Liver (tissue), 9 donors: ENCODE results near the gene SH2B3. TPM values are rescaled to one million over a fixed set of nuclear protein-coding genes. Genes with fewer than 3 reads are reported as not detected.

Experiments
- DNase-seq: peaks from one replicate; pipeline ENCODE4 v3.0.0-alpha.2; 2017; ENCODE audit warnings: low spot score
- H3K27ac ChIP-seq, 2 donors: one replicate each; pipeline ENCODE4 v1.7.0; 2013; ENCODE audit warnings: inconsistent platforms in 2 of 2, low read length in 2 of 2, control low read depth in 1 of 2, low read depth in 1 of 2, mild to moderate bottlenecking in 1 of 2
- H3K27me3 ChIP-seq, 4 donors: one replicate each; pipeline versions ENCODE4 v1.6.1 to v1.7.0; 2013; ENCODE audit warnings: low read length in 3 of 4, inconsistent platforms in 1 of 4, mild to moderate bottlenecking in 1 of 4, moderate library complexity in 1 of 4; ENCODE audit not compliant: control insufficient read depth in 4 of 4, insufficient read depth in 4 of 4
- H3K36me3 ChIP-seq, 4 donors: one replicate each; pipeline versions ENCODE4 v1.6.1 to v1.7.0; 2013; ENCODE audit warnings: low read length in 3 of 4, mild to moderate bottlenecking in 3 of 4, low read depth in 1 of 4, moderate library complexity in 1 of 4; ENCODE audit not compliant: control insufficient read depth in 4 of 4, insufficient read depth in 3 of 4
- H3K4me1 ChIP-seq, 4 donors: one replicate each; pipeline versions ENCODE4 v1.6.1 to v1.7.0; 2013; ENCODE audit warnings: low read length in 3 of 4, mild to moderate bottlenecking in 3 of 4, moderate library complexity in 1 of 4; ENCODE audit not compliant: control insufficient read depth in 4 of 4, insufficient read depth in 4 of 4
- H3K4me3 ChIP-seq, 3 donors: one replicate each; pipeline versions ENCODE4 v1.6.1 to v1.7.0; 2013; ENCODE audit warnings: low read length in 3 of 3, control low read depth in 1 of 3, low read depth in 1 of 3, mild to moderate bottlenecking in 1 of 3
- H3K9ac ChIP-seq, 2 donors: one replicate each; pipeline ENCODE4 v1.7.0; 2013; ENCODE audit warnings: low read length in 2 of 2, mild to moderate bottlenecking in 2 of 2, moderate library complexity in 2 of 2, control low read depth in 1 of 2, low read depth in 1 of 2
- H3K9me3 ChIP-seq, 4 donors: one replicate each; pipeline versions ENCODE4 v1.6.1 to v1.7.0; 2013; ENCODE audit warnings: low read length in 3 of 4; ENCODE audit not compliant: control insufficient read depth in 4 of 4
- CTCF ChIP-seq: fragments of 150-350 bp; IDR thresholded peaks from 2 replicates; pipeline ENCODE4 v1.5.1; 2017; ENCODE audit warnings: improper control_type of control experiment, low read depth, low read length; ENCODE audit not compliant: missing input control
- FOXA1 ChIP-seq: IDR thresholded peaks from 2 replicates; pipeline ENCODE4 v1.6.1; 2016; ENCODE audit warnings: antibody characterized with exemption
- FOXA2 ChIP-seq: IDR thresholded peaks from 2 replicates; pipeline ENCODE4 v1.6.1; 2016; ENCODE audit warnings: antibody characterized with exemption
- GABPA ChIP-seq, 2 donors: IDR thresholded peaks in 1 of 2; conservative IDR thresholded peaks in 1 of 2; 2 replicates each; pipeline ENCODE4 v1.6.1; 2016; ENCODE audit warnings: antibody characterized with exemption in 2 of 2, mild to moderate bottlenecking in 1 of 2, moderate library complexity in 1 of 2
- HNF4A ChIP-seq, 2 donors: conservative IDR thresholded peaks; 2 replicates each; pipeline ENCODE4 v1.6.1; 2016; ENCODE audit warnings: antibody characterized with exemption in 2 of 2, mild to moderate bottlenecking in 2 of 2
- HNF4G ChIP-seq: IDR thresholded peaks from 2 replicates; pipeline ENCODE4 v1.6.1; 2016; ENCODE audit warnings: antibody characterized with exemption
- JUND ChIP-seq, 2 donors: IDR thresholded peaks; 2 replicates each; pipeline ENCODE4 v1.6.1; 2016; ENCODE audit warnings: antibody characterized with exemption in 2 of 2
- MAX ChIP-seq: IDR thresholded peaks from 2 replicates; pipeline ENCODE4 v1.6.1; 2016; ENCODE audit warnings: antibody characterized with exemption
- NR2F2 ChIP-seq: IDR thresholded peaks from 2 replicates; pipeline ENCODE4 v1.6.1; 2016; ENCODE audit warnings: antibody characterized with exemption
- RAD21 ChIP-seq, 2 donors: IDR thresholded peaks; 2 replicates each; pipeline ENCODE4 v1.6.1; 2016; ENCODE audit warnings: antibody characterized with exemption in 2 of 2, mild to moderate bottlenecking in 2 of 2
- REST ChIP-seq: IDR thresholded peaks from 2 replicates; pipeline ENCODE4 v1.6.1; 2016; ENCODE audit warnings: antibody characterized with exemption, mild to moderate bottlenecking
- RXRA ChIP-seq, 2 donors: IDR thresholded peaks; 2 replicates each; pipeline ENCODE4 v1.6.1; 2017 to 2018; ENCODE audit warnings: antibody characterized with exemption in 2 of 2, mild to moderate bottlenecking in 1 of 2
- SP1 ChIP-seq: IDR thresholded peaks from 2 replicates; pipeline ENCODE4 v1.6.1; 2018; ENCODE audit warnings: antibody characterized with exemption, mild to moderate bottlenecking
- TAF1 ChIP-seq: conservative IDR thresholded peaks from 2 replicates; pipeline ENCODE4 v1.6.1; 2016; ENCODE audit warnings: antibody characterized with exemption, mild to moderate bottlenecking
- YY1 ChIP-seq: IDR thresholded peaks from 2 replicates; pipeline ENCODE4 v1.6.1; 2016; ENCODE audit warnings: antibody characterized with exemption, mild to moderate bottlenecking
- WGBS: extraction: QIAGEN DNeasy Blood & Tissue Kit; methylation state at CpG from one replicate; pipeline ENCODE4 v1.1.7; 2013; 5-methylcytosine and 5-hydroxymethylcytosine counted together
- polyA plus RNA-seq, 2 donors: library from polyadenylated mRNA; stranded (reverse) in 1 of 2; unstranded in 1 of 2; fragments of 200-250 nt in 1 of 2; fragments of >200 nt in 1 of 2; fragmentation: Nextera tagmentation in 1 of 2; extraction: Ambion mirVana in 1 of 2; gene quantifications; one replicate each; pipeline versions ENCODE4 v1.2.1 to v1.2.3, GENCODE V29; 2013 to 2015
- total RNA-seq, 2 donors: library from RNA; depleted of rRNA; stranded (reverse); fragments of >200 nt; gene quantifications; one replicate each; pipeline ENCODE4 v1.2.3, GENCODE V29; 2014
- TF ChIP-seq, protein P1 (sequence below): IDR thresholded peaks from 2 replicates; pipeline ENCODE4 v1.6.1; 2016; ENCODE audit warnings: antibody characterized with exemption
- TF ChIP-seq, protein P2 (sequence below): IDR thresholded peaks from 2 replicates; pipeline ENCODE4 v1.6.1; 2016; ENCODE audit warnings: antibody characterized with exemption
- donor health status: healthy.
- donor health status: healthy.
- donor health status: healthy.
- donor health status: healthy.
- donor health status: healthy.

The SH2B3 gene
- total and polyA plus RNA-seq, 4 donors: 4.4 to 18.7 (median 8.8) TPM

DNA sequence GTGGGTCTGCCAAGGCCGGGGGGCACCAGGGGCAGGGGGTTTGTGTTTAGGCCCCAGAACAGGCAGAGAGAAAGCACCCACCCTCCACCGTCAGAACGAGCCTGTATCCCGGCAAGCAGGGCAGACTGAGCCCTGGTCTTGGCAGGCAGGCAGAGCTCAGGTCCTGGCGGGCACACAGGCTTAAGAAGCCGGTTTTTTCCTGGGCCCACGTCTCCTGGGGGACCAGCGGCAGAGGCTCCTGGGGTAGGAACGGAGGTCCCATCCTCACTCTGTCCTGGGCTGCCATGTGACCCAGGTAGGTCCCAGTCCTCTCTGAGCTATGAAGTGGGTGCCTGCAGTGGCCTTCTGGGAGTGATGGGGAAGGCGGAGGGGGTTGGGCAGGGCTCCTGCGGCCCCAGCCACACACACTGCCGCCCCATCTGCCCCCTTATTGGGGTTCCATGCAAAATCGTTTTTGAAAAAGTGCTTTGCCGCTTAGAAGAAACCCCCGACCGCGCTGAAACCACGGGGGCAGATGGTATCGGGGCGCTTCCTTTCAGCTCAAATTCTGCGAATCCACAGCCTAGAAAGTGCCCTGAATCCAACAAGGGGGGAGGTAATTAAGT, 24.2 kb downstream of the SH2B3 start:
- peak overlapping the region in 1 of 2 donors; percentile 65 for H3K9ac ChIP-seq
- DNase-seq: no peak
- no peaks in the 10 kb centered on the region for H3K9me3 ChIP-seq
- no peaks in the 10 kb centered on the region for H3K27me3 ChIP-seq
- H3K36me3 ChIP-seq: no peaks in the 10 kb centered on the region
- H3K4me3 ChIP-seq: no peak overlapping the region
- H3K4me1 ChIP-seq: peaks cover 30 to 72% (median 54%) of the 10 kb centered on the region in 4 donors
- TF ChIP-seq SP1 (no peak), NR2F2 (no peak), CTCF (no peak), JUND (IDR thresholded peaks at IDR 0.05) (no peak), FOXA1 (no peak), RXRA (IDR thresholded peaks at IDR 0.05) (no peak), TAF1 (no peak), GABPA (IDR thresholded peaks at IDR 0.05 in 1 of 2, conservative IDR thresholded peaks at IDR 0.05 in 1 of 2) (no peak), YY1 (no peak), HNF4G (no peak)
- TF ChIP-seq, protein P1, sequence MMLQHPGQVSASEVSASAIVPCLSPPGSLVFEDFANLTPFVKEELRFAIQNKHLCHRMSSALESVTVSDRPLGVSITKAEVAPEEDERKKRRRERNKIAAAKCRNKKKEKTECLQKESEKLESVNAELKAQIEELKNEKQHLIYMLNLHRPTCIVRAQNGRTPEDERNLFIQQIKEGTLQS: no peak
- TF ChIP-seq, protein P2, sequence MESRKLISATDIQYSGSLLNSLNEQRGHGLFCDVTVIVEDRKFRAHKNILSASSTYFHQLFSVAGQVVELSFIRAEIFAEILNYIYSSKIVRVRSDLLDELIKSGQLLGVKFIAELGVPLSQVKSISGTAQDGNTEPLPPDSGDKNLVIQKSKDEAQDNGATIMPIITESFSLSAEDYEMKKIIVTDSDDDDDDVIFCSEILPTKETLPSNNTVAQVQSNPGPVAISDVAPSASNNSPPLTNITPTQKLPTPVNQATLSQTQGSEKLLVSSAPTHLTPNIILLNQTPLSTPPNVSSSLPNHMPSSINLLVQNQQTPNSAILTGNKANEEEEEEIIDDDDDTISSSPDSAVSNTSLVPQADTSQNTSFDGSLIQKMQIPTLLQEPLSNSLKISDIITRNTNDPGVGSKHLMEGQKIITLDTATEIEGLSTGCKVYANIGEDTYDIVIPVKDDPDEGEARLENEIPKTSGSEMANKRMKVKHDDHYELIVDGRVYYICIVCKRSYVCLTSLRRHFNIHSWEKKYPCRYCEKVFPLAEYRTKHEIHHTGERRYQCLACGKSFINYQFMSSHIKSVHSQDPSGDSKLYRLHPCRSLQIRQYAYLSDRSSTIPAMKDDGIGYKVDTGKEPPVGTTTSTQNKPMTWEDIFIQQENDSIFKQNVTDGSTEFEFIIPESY: no peak
- peak overlapping the region; percentile 92 to 94 for H3K27ac ChIP-seq
- WGBS: 48% methylated on average over 21 of the region's 21 CpGs

DNA sequence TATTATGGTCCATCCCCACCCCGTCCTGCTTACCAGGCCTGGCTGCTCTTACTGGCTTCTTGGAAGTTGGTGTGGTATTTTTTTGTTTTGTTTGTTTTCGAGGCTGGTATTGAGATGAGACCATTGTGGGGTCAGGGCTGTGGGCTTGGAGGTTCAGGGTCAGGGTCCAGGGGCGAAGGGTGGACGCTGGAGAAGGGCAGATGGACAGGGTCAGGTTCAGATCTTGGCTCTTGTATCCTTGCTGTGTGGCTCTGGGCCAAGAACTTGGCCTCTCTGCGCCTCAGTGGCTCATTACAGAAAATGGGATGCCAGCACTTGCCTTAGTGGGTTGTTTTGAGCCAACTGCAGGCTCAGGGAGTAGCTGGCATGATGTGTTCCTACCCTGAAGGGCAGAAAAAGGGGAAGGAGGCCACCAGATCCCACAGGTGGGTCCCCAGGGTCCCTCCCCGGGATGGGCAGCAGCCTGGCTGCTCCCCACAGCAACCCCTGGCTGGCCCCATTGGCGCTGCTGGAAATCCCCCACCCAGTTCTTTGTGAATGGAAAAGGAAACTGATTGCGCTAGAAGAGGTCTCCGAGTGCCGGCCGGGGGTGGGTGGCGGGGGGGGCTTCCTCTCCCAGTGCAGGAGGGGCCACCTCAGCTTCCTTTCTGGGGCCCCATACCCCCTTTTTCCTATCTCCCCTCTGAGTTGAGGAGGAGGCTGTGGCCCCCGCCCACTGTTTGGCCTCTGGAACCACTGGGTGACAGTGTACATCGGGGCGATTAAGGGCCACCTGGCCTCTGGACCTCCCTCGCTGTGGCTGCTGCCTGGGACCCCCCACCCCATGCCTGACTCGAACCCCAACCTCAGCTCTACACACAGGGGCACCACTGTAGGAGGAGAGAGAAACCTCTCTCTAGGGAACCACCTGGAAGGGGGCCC, 25.0 kb downstream of the SH2B3 start:
- Histone ChIP-seq H3K4me3 (no peak overlapping the region), H3K4me1 (peaks cover 29 to 72% (median 49%) of the 10 kb centered on the region in 4 donors), H3K9ac (peak overlapping the region in 1 of 2 donors; percentile 65), H3K9me3 (no peaks in the 10 kb centered on the region), H3K27ac (peak overlapping the region; percentile 92 to 94), H3K27me3 (no peaks in the 10 kb centered on the region), H3K36me3 (no peaks in the 10 kb centered on the region)
- 27% methylated on average over 17 of the region's 17 CpGs for WGBS
- DNase-seq: no peak
- TF ChIP-seq REST: no peak
- TF ChIP-seq NR2F2: peak; percentile 82
- TF ChIP-seq SP1: peak; percentile 79
- TF ChIP-seq FOXA1: no peak
- peak; percentile 42 for TF ChIP-seq YY1
- TF ChIP-seq, protein P2: no peak
- no peak for TF ChIP-seq RAD21 (IDR thresholded peaks at IDR 0.05)
- peak in 1 of 2 donors; percentile 17 for TF ChIP-seq JUND (IDR thresholded peaks at IDR 0.05)
- TF ChIP-seq HNF4G: peak; percentile 86
- TF ChIP-seq HNF4A (conservative IDR thresholded peaks at IDR 0.05): peak; percentile 90 to 98
- no peak for TF ChIP-seq CTCF
- TF ChIP-seq MAX: no peak
- TF ChIP-seq TAF1: no peak
- TF ChIP-seq FOXA2: no peak
